HG03139 (cell line): ENCODE data around the gene AIDA.
A peak's percentile ranks its signal among the peaks of the same experiment; 100 is the strongest.

Experiments used
- ATAC-seq: cut with Tn5 transposase; IDR thresholded peaks from one replicate; pipeline ENCODE4 v1.9.1; 2021; ENCODE audit not compliant: unreplicated experiment

AIDA gene

GRCh38 chr1:222653178-222653827, 59.0 kb downstream of the AIDA start:
- ATAC-seq, result peak; percentile 56

GRCh38 chr1:222652676-222653075, 59.6 kb downstream of the AIDA start:
- ATAC-seq, result no peak

GRCh38 chr1:222644636-222644980, 67.7 kb downstream of the AIDA start:
- no peak for ATAC-seq

- peak; percentile 95 for ATAC-seq
These were observed 68.2 kb downstream of the AIDA start for GRCh38 chr1:222643938-222644635.

GRCh38 chr1:222643606-222643937, 68.7 kb downstream of the AIDA start:
- no peak for ATAC-seq

GRCh38 chr1:222642468-222642867, 69.8 kb downstream of the AIDA start:
- no peak for ATAC-seq

- no peak for ATAC-seq
These were observed 70.9 kb downstream of the AIDA start for GRCh38 chr1:222641269-222641948.

- ATAC-seq, result peak; percentile 71
These were observed 77.9 kb downstream of the AIDA start for GRCh38 chr1:222634180-222635013.

GRCh38 chr1:222632749-222633148, 79.5 kb downstream of the AIDA start:
- no peak for ATAC-seq

- no peak for ATAC-seq
These were observed 80.6 kb downstream of the AIDA start for GRCh38 chr1:222631611-222632208.

- ATAC-seq, result no peak
These were observed 82.3 kb downstream of the AIDA start for GRCh38 chr1:222629921-222630535.

GRCh38 chr1:222627232-222627631, 85.1 kb downstream of the AIDA start:
- no peak for ATAC-seq

GRCh38 chr1:222624214-222624613, 88.1 kb downstream of the AIDA start:
- no peak for ATAC-seq

- no peak for ATAC-seq
These were observed 88.8 kb downstream of the AIDA start for GRCh38 chr1:222623458-222623857.

- no peak for ATAC-seq
These were observed 89.5 kb downstream of the AIDA start for GRCh38 chr1:222622765-222623164.

- peak; percentile 35 for ATAC-seq
These were observed 91.7 kb downstream of the AIDA start for GRCh38 chr1:222620566-222620965.

GRCh38 chr1:222618880-222619596, 93.3 kb downstream of the AIDA start:
- ATAC-seq, result no peak
